ENCODE measurements around the gene CD22. TPM values are rescaled to one million over a fixed set of nuclear protein-coding genes. Genes with fewer than 3 reads are reported as not detected.

The CD22 gene
- total RNA-seq, 1 donor from 2014 or later: 4.7 TPM

DNA sequence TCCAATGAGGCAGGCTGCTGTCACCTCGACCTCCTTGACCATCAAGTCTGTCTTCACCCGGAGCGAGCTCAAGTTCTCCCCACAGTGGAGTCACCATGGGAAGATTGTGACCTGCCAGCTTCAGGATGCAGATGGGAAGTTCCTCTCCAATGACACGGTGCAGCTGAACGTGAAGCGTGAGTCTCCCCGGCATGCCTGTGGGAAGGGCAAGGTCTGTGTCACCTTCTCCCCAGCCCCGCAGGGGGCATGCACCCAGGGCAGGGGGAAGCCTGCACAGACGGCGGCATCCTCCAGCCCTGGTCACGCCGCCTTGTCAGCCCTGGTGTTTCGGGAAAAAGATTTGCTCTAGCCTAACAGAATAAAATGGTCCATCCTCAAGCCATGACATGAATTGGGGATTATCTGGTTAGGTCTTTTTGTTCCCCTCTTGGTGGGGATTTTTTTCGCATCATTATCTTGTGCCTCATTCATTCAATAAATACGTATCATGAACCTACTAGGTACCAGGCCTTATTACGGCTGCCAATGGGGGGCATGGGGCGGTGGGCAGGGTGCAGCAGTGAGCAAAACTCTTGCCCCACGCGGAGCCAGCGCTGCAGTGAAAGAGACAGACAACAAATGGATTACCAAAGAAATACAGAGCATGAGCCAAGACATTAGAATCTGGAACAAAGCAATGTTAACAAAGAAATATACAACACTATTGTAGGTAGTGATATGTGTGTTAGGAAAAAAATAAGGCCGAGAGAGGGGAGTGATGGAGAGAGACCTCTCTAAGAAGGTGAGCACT lies 7.4 kb downstream of the CD22 start:
- H3K36me3 ChIP-seq (ENCODE audit: control insufficient read depth in 3 of 3, insufficient read depth in 3 of 3, low read length in 3 of 3): no peaks in the 10 kb centered on the region
- peaks cover 18 to 32% (median 20%) of the 10 kb centered on the region in 3 donors for H3K27me3 ChIP-seq (ENCODE audit: control insufficient read depth in 3 of 3, insufficient read depth in 3 of 3, low read length in 3 of 3)
- no peak overlapping the region for H3K9ac ChIP-seq (ENCODE audit: low read depth in 1 of 3, low read length in 3 of 3)
- H3K4me3 ChIP-seq (ENCODE audit: low read length in 3 of 3): no peak overlapping the region
- no peaks in the 10 kb centered on the region for H3K4me1 ChIP-seq (ENCODE audit: control insufficient read depth in 3 of 3, insufficient read depth in 3 of 3, low read length in 3 of 3)
- no peak overlapping the region for H3K27ac ChIP-seq (ENCODE audit: low read depth, low read length)
- H3K9me3 ChIP-seq (ENCODE audit: control insufficient read depth in 3 of 3, low read length in 3 of 3): no peaks in the 10 kb centered on the region

DNA sequence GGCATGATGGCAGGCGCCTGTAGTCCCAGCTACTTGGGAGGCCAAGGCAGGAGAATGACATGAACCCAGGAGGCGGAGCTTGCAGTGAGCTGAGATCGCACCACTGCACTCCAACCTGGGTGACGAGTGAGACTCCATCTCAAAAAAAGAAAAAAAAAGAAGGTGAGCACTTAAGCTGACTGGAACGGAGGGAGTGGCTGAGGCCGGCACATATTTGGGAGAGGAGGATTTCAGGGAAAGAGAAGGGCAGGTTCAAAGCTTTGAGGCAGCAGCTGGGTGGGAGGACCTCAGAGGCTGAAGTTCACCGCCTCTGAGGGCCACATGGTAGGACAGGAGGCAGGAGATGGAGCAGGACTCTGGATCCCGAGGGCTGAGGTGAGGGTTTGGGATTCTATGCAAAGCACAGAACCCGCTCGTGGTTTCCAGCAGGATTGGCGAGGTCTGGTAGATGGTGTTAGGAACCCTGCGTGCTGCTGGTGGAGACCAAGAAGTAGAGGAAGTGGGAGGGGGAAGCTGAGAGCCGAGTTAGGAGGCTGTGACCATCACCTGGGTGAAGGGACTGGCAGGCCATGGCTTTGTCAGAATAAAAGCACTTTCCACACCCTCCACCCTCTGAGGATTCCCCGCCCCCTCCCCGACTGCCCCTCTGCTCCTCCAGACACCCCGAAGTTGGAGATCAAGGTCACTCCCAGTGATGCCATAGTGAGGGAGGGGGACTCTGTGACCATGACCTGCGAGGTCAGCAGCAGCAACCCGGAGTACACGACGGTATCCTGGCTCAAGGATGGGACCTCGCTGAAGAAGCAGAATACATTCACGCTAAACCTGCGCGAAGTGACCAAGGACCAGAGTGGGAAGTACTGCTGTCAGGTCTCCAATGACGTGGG lies 8.4 kb downstream of the CD22 start:
- Histone ChIP-seq H3K4me1 (ENCODE audit: control insufficient read depth in 3 of 3, insufficient read depth in 3 of 3, low read length in 3 of 3) (no peaks in the 10 kb centered on the region), H3K27me3 (ENCODE audit: control insufficient read depth in 3 of 3, insufficient read depth in 3 of 3, low read length in 3 of 3) (peaks cover 17 to 26% (median 17%) of the 10 kb centered on the region in 3 donors), H3K27ac (ENCODE audit: low read depth, low read length) (no peak overlapping the region), H3K36me3 (ENCODE audit: control insufficient read depth in 3 of 3, insufficient read depth in 3 of 3, low read length in 3 of 3) (no peaks in the 10 kb centered on the region), H3K9ac (ENCODE audit: low read depth in 1 of 3, low read length in 3 of 3) (no peak overlapping the region), H3K4me3 (ENCODE audit: low read length in 3 of 3) (no peak overlapping the region), H3K9me3 (ENCODE audit: control insufficient read depth in 3 of 3, low read length in 3 of 3) (no peaks in the 10 kb centered on the region)

DNA sequence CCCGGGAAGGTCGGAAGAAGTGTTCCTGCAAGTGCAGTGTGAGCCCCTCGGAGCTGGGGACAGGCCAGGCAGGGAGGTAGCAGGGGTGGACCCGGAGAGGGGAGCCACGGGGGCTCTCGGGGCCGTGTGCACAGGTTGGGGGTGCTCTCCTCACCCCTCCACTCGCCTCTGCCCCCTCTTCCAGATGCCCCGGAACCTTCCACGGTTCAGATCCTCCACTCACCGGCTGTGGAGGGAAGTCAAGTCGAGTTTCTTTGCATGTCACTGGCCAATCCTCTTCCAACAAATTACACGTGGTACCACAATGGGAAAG lies 9.0 kb downstream of the CD22 start:
- H3K4me3 ChIP-seq (ENCODE audit: low read length in 3 of 3): no peak overlapping the region
- no peaks in the 10 kb centered on the region for H3K36me3 ChIP-seq (ENCODE audit: control insufficient read depth in 3 of 3, insufficient read depth in 3 of 3, low read length in 3 of 3)
- no peak overlapping the region for H3K27ac ChIP-seq (ENCODE audit: low read depth, low read length)
- no peaks in the 10 kb centered on the region for H3K4me1 ChIP-seq (ENCODE audit: control insufficient read depth in 3 of 3, insufficient read depth in 3 of 3, low read length in 3 of 3)
- no peaks in the 10 kb centered on the region for H3K9me3 ChIP-seq (ENCODE audit: control insufficient read depth in 3 of 3, low read length in 3 of 3)
- no peak overlapping the region for H3K9ac ChIP-seq (ENCODE audit: low read depth in 1 of 3, low read length in 3 of 3)
- H3K27me3 ChIP-seq (ENCODE audit: control insufficient read depth in 3 of 3, insufficient read depth in 3 of 3, low read length in 3 of 3): peaks cover 13 to 21% (median 14%) of the 10 kb centered on the region in 3 donors

DNA sequence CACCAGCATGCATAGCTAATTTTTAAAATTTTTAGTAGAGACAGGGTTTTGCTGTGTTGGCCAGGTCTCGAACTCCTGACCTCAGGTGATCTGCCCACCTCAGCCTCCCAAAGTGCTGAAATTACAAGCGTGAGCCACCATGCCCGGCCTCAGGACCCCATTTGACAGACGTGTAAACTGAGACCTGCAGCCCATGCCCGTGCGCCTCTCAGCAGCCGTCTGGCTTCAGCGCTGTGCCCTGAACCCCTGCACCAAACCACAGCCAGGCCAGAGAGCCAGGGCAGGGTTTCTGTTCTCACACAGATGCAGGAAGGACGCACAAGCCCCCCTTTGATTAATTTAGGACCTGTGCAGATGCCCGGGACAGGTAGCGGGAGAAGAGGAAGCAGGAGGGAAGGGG lies 11.4 kb downstream of the CD22 start:
- no peak overlapping the region for H3K9ac ChIP-seq (ENCODE audit: low read depth in 1 of 3, low read length in 3 of 3)
- H3K27ac ChIP-seq (ENCODE audit: low read depth, low read length): no peak overlapping the region
- no peaks in the 10 kb centered on the region for H3K4me1 ChIP-seq (ENCODE audit: control insufficient read depth in 3 of 3, insufficient read depth in 3 of 3, low read length in 3 of 3)
- no peaks in the 10 kb centered on the region for H3K36me3 ChIP-seq (ENCODE audit: control insufficient read depth in 3 of 3, insufficient read depth in 3 of 3, low read length in 3 of 3)
- H3K4me3 ChIP-seq (ENCODE audit: low read length in 3 of 3): no peak overlapping the region
- H3K9me3 ChIP-seq (ENCODE audit: control insufficient read depth in 3 of 3, low read length in 3 of 3): no peaks in the 10 kb centered on the region
- H3K27me3 ChIP-seq (ENCODE audit: control insufficient read depth in 3 of 3, insufficient read depth in 3 of 3, low read length in 3 of 3): peaks cover 10 to 15% (median 11%) of the 10 kb centered on the region in 3 donors

DNA sequence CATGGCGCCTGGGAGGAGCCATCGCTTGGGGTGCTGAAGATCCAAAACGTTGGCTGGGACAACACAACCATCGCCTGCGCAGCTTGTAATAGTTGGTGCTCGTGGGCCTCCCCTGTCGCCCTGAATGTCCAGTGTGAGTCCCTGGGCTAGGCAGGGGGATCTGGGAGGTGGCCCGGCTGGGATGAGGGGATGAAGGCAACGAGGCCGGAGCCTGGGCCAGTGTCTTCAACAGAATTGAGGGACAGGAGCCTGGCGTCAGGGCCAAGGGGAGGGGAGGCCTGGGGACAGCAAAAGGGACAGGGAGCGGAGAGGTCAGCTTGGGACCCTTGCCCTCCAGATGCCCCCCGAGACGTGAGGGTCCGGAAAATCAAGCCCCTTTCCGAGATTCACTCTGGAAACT lies 12.0 kb downstream of the CD22 start:
- Histone ChIP-seq H3K27me3 (ENCODE audit: control insufficient read depth in 3 of 3, insufficient read depth in 3 of 3, low read length in 3 of 3) (peaks cover 14 to 20% (median 17%) of the 10 kb centered on the region in 3 donors), H3K36me3 (ENCODE audit: control insufficient read depth in 3 of 3, insufficient read depth in 3 of 3, low read length in 3 of 3) (no peaks in the 10 kb centered on the region), H3K9me3 (ENCODE audit: control insufficient read depth in 3 of 3, low read length in 3 of 3) (no peaks in the 10 kb centered on the region)

DNA sequence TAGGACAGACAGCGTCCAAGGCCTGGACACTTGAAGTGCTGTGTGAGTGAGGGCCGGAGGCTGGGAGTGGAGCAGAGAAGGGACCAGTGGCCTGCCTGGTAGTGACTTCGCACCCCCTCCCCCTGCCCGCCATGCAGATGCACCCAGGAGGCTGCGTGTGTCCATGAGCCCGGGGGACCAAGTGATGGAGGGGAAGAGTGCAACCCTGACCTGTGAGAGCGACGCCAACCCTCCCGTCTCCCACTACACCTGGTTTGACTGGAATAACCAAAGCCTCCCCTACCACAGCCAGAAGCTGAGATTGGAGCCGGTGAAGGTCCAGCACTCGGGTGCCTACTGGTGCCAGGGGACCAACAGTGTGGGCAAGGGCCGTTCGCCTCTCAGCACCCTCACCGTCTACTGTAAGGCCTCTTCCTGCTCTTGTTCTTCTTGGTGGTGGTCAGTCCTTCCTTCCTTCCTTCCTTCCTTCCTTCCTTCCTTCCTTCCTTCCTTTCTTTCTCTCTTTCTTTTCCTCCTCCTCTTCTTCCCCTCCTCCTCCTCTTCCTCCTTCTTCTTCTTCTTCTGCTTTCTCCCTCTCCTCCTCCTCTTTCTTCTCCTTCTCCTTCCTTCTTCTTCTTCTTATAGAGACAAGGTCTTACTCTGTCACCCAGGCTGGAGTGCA lies 12.7 kb downstream of the CD22 start:
- H3K4me1 ChIP-seq (ENCODE audit: control insufficient read depth in 3 of 3, insufficient read depth in 3 of 3, low read length in 3 of 3): no peaks in the 10 kb centered on the region
- H3K9me3 ChIP-seq (ENCODE audit: control insufficient read depth in 3 of 3, low read length in 3 of 3): no peaks in the 10 kb centered on the region
- no peaks in the 10 kb centered on the region for H3K36me3 ChIP-seq (ENCODE audit: control insufficient read depth in 3 of 3, insufficient read depth in 3 of 3, low read length in 3 of 3)
- no peak overlapping the region for H3K4me3 ChIP-seq (ENCODE audit: low read length in 3 of 3)
- no peak overlapping the region for H3K27ac ChIP-seq (ENCODE audit: low read depth, low read length)
- no peak overlapping the region for H3K9ac ChIP-seq (ENCODE audit: low read depth in 1 of 3, low read length in 3 of 3)
- H3K27me3 ChIP-seq (ENCODE audit: control insufficient read depth in 3 of 3, insufficient read depth in 3 of 3, low read length in 3 of 3): peaks cover 14 to 26% (median 21%) of the 10 kb centered on the region in 3 donors

More for the DNA sequence above, 12.0 kb downstream of the CD22 start:
- Histone ChIP-seq H3K9ac (ENCODE audit: low read depth in 1 of 3, low read length in 3 of 3) (no peak overlapping the region), H3K27ac (ENCODE audit: low read depth, low read length) (no peak overlapping the region), H3K4me1 (ENCODE audit: control insufficient read depth in 3 of 3, insufficient read depth in 3 of 3, low read length in 3 of 3) (no peaks in the 10 kb centered on the region), H3K4me3 (ENCODE audit: low read length in 3 of 3) (no peak overlapping the region)

DNA sequence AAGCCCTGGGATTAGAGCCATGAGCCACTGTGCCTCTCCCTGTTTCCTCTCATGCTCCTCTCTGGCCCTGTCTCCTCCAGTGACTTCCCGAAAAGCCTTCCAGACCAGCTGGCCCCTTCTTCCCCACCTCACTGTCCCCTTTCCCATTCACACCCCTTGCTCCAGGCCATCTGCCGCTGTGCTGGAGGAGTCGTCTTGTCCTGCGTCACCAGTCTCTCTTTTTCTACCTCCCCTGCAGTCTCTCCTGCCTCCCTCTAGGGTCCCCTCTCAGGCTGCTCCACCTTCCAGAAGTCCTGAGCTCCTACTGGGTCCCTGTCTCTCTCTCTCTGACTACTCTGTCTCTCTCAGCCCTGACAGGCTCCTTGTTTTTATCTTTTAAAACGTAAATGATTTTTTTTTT lies 13.4 kb downstream of the CD22 start:
- H3K4me3 ChIP-seq (ENCODE audit: low read length in 3 of 3): no peak overlapping the region
- no peaks in the 10 kb centered on the region for H3K4me1 ChIP-seq (ENCODE audit: control insufficient read depth in 3 of 3, insufficient read depth in 3 of 3, low read length in 3 of 3)
- H3K27me3 ChIP-seq (ENCODE audit: control insufficient read depth in 3 of 3, insufficient read depth in 3 of 3, low read length in 3 of 3): peaks cover 14 to 26% (median 23%) of the 10 kb centered on the region in 3 donors
- H3K36me3 ChIP-seq (ENCODE audit: control insufficient read depth in 3 of 3, insufficient read depth in 3 of 3, low read length in 3 of 3): no peaks in the 10 kb centered on the region
- H3K27ac ChIP-seq (ENCODE audit: low read depth, low read length): no peak overlapping the region
- no peak overlapping the region for H3K9ac ChIP-seq (ENCODE audit: low read depth in 1 of 3, low read length in 3 of 3)
- H3K9me3 ChIP-seq (ENCODE audit: control insufficient read depth in 3 of 3, low read length in 3 of 3): no peaks in the 10 kb centered on the region

DNA sequence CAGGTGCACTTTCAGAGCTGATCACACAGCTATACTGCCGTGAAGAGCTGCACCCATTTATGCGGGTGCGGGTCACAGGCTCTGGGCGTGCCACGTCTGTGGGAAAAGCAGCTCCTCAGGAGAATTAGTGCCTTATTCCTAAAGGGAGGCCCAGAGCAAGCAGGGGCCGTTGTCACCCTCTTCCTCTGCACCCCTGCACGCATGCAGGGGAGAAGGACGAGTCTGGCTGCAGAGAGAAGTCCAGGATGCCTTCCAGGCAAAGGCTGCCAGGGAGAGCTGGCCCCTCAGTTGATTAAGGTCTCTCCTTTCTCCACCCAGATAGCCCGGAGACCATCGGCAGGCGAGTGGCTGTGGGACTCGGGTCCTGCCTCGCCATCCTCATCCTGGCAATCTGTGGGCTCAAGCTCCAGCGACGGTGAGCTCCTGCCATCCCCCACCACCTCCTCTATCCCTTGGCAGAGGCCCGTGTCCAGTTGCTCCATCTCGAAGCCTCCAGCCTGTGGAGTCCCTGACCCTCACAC lies 15.6 kb downstream of the CD22 start:
- peaks cover 14 to 37% (median 25%) of the 10 kb centered on the region in 3 donors for H3K27me3 ChIP-seq (ENCODE audit: control insufficient read depth in 3 of 3, insufficient read depth in 3 of 3, low read length in 3 of 3)
- H3K36me3 ChIP-seq (ENCODE audit: control insufficient read depth in 3 of 3, insufficient read depth in 3 of 3, low read length in 3 of 3): no peaks in the 10 kb centered on the region
- no peak overlapping the region for H3K27ac ChIP-seq (ENCODE audit: low read depth, low read length)
- peaks cover 0 to 3% (median 0%) of the 10 kb centered on the region in 3 donors for H3K4me1 ChIP-seq (ENCODE audit: control insufficient read depth in 3 of 3, insufficient read depth in 3 of 3, low read length in 3 of 3)
- H3K9ac ChIP-seq (ENCODE audit: low read depth in 1 of 3, low read length in 3 of 3): no peak overlapping the region
- H3K4me3 ChIP-seq (ENCODE audit: low read length in 3 of 3): no peak overlapping the region
- no peaks in the 10 kb centered on the region for H3K9me3 ChIP-seq (ENCODE audit: control insufficient read depth in 3 of 3, low read length in 3 of 3)

DNA sequence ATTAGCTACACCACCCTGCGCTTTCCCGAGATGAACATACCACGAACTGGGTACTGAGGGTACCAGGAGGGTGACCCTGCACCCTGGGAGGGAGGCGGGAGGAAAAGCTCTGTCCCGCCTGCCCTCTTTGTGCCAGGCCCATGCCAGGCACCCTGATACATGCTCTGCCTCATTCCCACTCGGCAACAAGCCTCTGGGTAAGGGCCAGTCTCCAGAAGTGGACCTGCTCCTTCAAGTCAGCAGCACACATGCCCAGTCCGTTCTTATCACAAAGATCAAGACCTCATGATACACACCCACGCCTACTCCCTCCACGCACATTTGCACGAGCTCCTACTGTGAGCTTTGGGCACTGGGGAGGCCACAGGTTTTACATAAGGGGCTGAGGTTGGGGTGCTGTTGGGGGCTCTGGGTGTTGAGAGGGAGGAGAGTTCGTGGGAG lies 16.7 kb downstream of the CD22 start:
- H3K9me3 ChIP-seq (ENCODE audit: control insufficient read depth in 3 of 3, low read length in 3 of 3): no peaks in the 10 kb centered on the region
- no peak overlapping the region for H3K4me3 ChIP-seq (ENCODE audit: low read length in 3 of 3)
- H3K9ac ChIP-seq (ENCODE audit: low read depth in 1 of 3, low read length in 3 of 3): no peak overlapping the region
- no peak overlapping the region for H3K27ac ChIP-seq (ENCODE audit: low read depth, low read length)
- peaks cover 14 to 37% (median 31%) of the 10 kb centered on the region in 3 donors for H3K27me3 ChIP-seq (ENCODE audit: control insufficient read depth in 3 of 3, insufficient read depth in 3 of 3, low read length in 3 of 3)
- peaks cover 0 to 3% (median 0%) of the 10 kb centered on the region in 3 donors for H3K4me1 ChIP-seq (ENCODE audit: control insufficient read depth in 3 of 3, insufficient read depth in 3 of 3, low read length in 3 of 3)
- no peaks in the 10 kb centered on the region for H3K36me3 ChIP-seq (ENCODE audit: control insufficient read depth in 3 of 3, insufficient read depth in 3 of 3, low read length in 3 of 3)

Measured in skeletal muscle tissue (tissue), 4 donors.